Esophagus squamous epithelium (tissue), 5 donors: ENCODE data around the gene C5orf58. TPM values are rescaled to one million over a fixed set of nuclear protein-coding genes. Genes with fewer than 3 reads are reported as not detected.

Source experiments
- DNase-seq: peaks from one replicate; lab custom pipeline; 2025; lab: John Stamatoyannopoulos, UW
- H3K27ac ChIP-seq, 4 donors: fragments of 200-600 bp; sonication (generic); one replicate each; pipeline ENCODE4 v1.5.1; 2016 to 2019; ENCODE audit warnings: mild to moderate bottlenecking in 1 of 4
- H3K27me3 ChIP-seq, 4 donors: fragments of 200-600 bp; sonication (generic); 1 replicate in 3 of 4; 2 replicates in 1 of 4; pipeline versions ENCODE4 v1.5.1 to v1.6.0; 2017 to 2021; ENCODE audit warnings: antibody characterized with exemption in 1 of 4
- H3K36me3 ChIP-seq, 3 donors: fragments of 200-600 bp; sonication (generic); one replicate each; pipeline ENCODE4 v1.5.1; 2016 to 2019
- H3K4me1 ChIP-seq, 3 donors: fragments of 200-600 bp; sonication (generic); one replicate each; pipeline ENCODE4 v1.5.1; 2017 to 2019
- H3K4me3 ChIP-seq, 4 donors: fragments of 200-600 bp; sonication (generic); 1 replicate in 3 of 4; 2 replicates in 1 of 4; pipeline ENCODE4 v1.5.1; 2016 to 2019; ENCODE audit warnings: mild to moderate bottlenecking in 2 of 4, moderate library complexity in 1 of 4
- H3K9me3 ChIP-seq, 3 donors: fragments of 200-600 bp; sonication (generic); one replicate each; pipeline ENCODE4 v1.5.1; 2016 to 2019
- POLR2A ChIP-seq, 4 donors: fragments of 450-650 bp; IDR thresholded peaks; one replicate each; pipeline ENCODE4 v1.6.1; 2017; ENCODE audit warnings: antibody characterized with exemption in 4 of 4, mild to moderate bottlenecking in 4 of 4, moderate library complexity in 3 of 4
- WGBS, 2 donors: methylation state at CpG; one replicate each; pipeline ENCODE4 v1.1.5; 2018; 5-methylcytosine and 5-hydroxymethylcytosine counted together
- intact Hi-C: fragments of 100-400 bp; cut with DNase I; formaldehyde crosslinking; loops from one replicate; pipeline ENCODE4 v1.15.0; 2022
- total RNA-seq, 4 donors: library from RNA; depleted of rRNA; stranded (reverse); fragments of >200 nt; gene quantifications; one replicate each; pipeline ENCODE4 v1.1.0, GENCODE V29; 2016
- TF ChIP-seq, protein P1 (sequence below), 6 experiments: fragments of 450-650 bp in 4 of 6; fragments of 200-600 bp in 2 of 6; sonication (generic) in 2 of 6; IDR thresholded peaks; one replicate each; pipeline ENCODE4 v1.5.1; 2016 to 2019; ENCODE audit warnings: antibody characterized with exemption in 6 of 6, mild to moderate bottlenecking in 4 of 6, moderate library complexity in 4 of 6
- donor health status: DM: yes; HTN: yes; CAD: no.

C5orf58 gene
- total RNA-seq, 4 donors from 2014 or later = not detected

DNA sequence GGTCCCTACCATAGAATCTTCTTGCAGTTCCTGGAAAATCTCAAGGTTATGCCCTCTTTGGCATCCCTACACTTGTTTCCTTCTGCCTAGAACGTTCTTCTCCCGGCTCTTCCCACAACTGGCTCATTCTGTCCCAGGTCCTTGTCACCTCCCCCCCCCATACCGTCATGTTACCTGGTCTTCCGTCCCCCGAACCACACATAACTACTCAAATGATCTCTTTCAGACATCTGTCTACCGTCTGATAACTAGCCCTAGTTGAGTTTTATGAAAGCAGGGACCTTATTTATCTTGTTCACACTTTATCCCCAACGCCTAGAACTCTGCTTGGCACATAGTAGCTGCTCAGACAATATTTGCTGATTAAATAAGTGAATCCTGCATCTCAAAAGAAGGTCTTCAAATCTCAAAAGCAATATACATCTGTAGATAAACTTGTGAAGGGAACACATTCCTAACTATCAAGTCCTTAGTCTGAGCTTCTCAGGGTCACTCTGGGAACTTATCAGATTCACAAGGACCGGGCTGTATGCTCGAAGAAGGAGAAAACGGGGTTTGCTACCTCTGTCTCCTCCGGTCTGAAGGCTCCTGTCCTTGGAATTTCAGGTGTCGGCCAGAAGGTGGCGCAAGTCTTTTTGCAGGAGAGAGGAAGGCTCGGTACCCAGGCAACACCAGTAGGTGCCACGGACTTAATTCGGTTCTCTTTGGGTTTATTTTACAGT is 34.8 kb downstream of the C5orf58 start:
- DNase-seq = no peak
- TF ChIP-seq POLR2A (IDR thresholded peaks at IDR 0.05) = no peak
- TF ChIP-seq, protein P1, sequence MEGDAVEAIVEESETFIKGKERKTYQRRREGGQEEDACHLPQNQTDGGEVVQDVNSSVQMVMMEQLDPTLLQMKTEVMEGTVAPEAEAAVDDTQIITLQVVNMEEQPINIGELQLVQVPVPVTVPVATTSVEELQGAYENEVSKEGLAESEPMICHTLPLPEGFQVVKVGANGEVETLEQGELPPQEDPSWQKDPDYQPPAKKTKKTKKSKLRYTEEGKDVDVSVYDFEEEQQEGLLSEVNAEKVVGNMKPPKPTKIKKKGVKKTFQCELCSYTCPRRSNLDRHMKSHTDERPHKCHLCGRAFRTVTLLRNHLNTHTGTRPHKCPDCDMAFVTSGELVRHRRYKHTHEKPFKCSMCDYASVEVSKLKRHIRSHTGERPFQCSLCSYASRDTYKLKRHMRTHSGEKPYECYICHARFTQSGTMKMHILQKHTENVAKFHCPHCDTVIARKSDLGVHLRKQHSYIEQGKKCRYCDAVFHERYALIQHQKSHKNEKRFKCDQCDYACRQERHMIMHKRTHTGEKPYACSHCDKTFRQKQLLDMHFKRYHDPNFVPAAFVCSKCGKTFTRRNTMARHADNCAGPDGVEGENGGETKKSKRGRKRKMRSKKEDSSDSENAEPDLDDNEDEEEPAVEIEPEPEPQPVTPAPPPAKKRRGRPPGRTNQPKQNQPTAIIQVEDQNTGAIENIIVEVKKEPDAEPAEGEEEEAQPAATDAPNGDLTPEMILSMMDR (IDR thresholded peaks at IDR 0.05) = peak; percentile 68 to 79 (median 78)
- intact Hi-C loops = loop anchor here (10.0 kb wide), 1 partner anchor 147 kb away; no protein-coding TSS in a partner anchor
- peaks cover 0 to 23% (median 2%) of the 10 kb centered on the region in 4 donors for H3K27me3 ChIP-seq
- H3K9me3 ChIP-seq = no peaks in the 10 kb centered on the region
- H3K27ac ChIP-seq = peak overlapping the region in 3 of 4 donors; percentile 45 to 61 (median 57)
- no peaks in the 10 kb centered on the region for H3K36me3 ChIP-seq
- H3K4me3 ChIP-seq = peak overlapping the region in 1 of 4 donors; percentile 24
- 24 to 30% methylated on average over 16 of the region's 16 CpGs for WGBS, 2 donors
- peaks cover 14 to 41% (median 15%) of the 10 kb centered on the region in 3 donors for H3K4me1 ChIP-seq

DNA sequence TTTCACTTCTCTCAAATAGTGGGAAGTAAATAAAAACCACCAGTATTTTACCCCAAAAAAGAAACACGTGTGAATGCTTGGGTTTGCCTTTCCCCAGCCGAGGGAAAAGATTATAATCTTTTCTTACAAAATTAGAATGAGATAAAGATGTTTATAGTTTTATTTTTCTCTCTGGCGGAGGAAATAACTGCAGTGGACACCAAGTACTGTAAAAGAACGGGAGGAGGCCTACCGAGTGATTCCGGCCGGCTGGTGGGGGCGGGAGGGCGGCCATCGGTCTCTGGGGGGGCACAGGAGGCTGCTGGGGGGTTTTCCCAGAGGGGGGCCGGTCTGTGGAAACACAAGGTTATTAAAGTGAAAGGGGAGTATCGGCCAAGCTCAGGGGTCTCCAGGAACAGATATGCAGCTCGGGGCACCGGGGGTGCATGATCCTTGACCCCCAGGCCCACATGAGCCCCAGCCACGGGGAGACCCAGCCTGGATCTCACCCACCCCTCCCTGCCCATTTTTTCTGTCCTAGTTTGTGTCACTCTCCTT is 35.4 kb downstream of the C5orf58 start:
- Histone ChIP-seq H3K27me3 (peaks cover 0 to 23% (median 2%) of the 10 kb centered on the region in 4 donors), H3K4me1 (peaks cover 14 to 46% (median 15%) of the 10 kb centered on the region in 3 donors), H3K27ac (peak overlapping the region; percentile 34 to 61 (median 48)), H3K36me3 (no peaks in the 10 kb centered on the region), H3K4me3 (peak overlapping the region in 2 of 4 donors; percentile 1 to 24), H3K9me3 (no peaks in the 10 kb centered on the region)
- intact Hi-C loops = loop anchor here (10.0 kb wide), 1 partner anchor 147 kb away; no protein-coding TSS in a partner anchor
- no peak for TF ChIP-seq POLR2A (IDR thresholded peaks at IDR 0.05)
- TF ChIP-seq, protein P1 (IDR thresholded peaks at IDR 0.05) = no peak
- no peak for DNase-seq
- 22 to 48% methylated on average over 9 to 10 of the region's 15 CpGs for WGBS, 2 donors

DNA sequence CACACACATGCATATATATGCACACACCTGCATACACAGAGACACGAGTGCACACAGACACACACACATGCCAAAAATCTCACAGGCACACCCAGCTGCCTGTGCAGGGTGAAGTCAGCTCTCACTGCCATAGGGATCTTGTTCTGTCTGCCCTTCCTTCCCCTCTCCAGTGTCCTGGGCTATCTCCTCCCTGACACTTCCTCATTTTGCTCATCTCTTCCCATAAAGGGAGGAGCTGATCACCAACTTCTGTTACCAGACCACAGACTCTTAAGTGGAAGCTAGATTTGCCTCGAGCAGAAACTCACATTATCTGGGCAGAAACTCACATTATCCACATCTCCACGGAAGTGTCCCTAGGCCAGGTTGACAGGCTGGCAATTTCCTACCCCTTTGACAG is 36.1 kb downstream of the C5orf58 start:
- 17 to 51% methylated on average over 2 to 3 of the region's 3 CpGs for WGBS, 2 donors
- Histone ChIP-seq H3K27me3 (peaks cover 0 to 23% (median 2%) of the 10 kb centered on the region in 4 donors), H3K4me3 (no peak overlapping the region), H3K4me1 (peaks cover 14 to 53% (median 15%) of the 10 kb centered on the region in 3 donors), H3K27ac (peak overlapping the region in 2 of 4 donors; percentile 45 to 87), H3K36me3 (no peaks in the 10 kb centered on the region), H3K9me3 (no peaks in the 10 kb centered on the region)
- no peak for DNase-seq
- no peak for TF ChIP-seq POLR2A (IDR thresholded peaks at IDR 0.05)
- TF ChIP-seq, protein P1 (IDR thresholded peaks at IDR 0.05) = no peak
- intact Hi-C loops = loop anchor here (10.0 kb wide), 1 partner anchor 146 kb away; no protein-coding TSS in a partner anchor

DNA sequence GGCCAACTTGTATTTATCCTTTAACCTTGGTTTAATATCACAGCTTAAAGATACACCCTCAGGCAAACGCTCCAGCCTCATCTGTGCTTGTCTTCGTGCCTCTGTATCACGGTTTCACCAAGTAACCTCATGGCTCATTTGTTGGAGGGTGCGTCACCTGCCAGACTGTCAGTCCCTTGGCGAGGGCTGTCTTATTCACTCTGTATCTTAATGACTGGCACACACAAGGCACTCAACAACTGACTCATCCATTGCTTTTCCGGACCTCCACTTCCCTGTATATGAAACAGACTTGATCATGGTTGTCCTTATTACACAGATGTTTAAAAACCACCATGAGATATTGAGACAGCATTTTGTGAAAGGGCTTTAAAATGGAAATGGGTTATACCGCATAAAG is 36.8 kb downstream of the C5orf58 start:
- no peak for TF ChIP-seq POLR2A (IDR thresholded peaks at IDR 0.05)
- TF ChIP-seq, protein P1 (IDR thresholded peaks at IDR 0.05) = no peak
- Histone ChIP-seq H3K4me3 (no peak overlapping the region), H3K9me3 (no peaks in the 10 kb centered on the region), H3K4me1 (peaks cover 14 to 55% (median 15%) of the 10 kb centered on the region in 3 donors), H3K27ac (peak overlapping the region in 2 of 4 donors; percentile 45 to 87), H3K27me3 (peaks cover 0 to 23% (median 2%) of the 10 kb centered on the region in 4 donors), H3K36me3 (no peaks in the 10 kb centered on the region)
- WGBS, 2 donors = 58 to 67% methylated on average over 7 of the region's 7 CpGs
- intact Hi-C loops = loop anchor here (10.0 kb wide), 1 partner anchor 145 kb away; no protein-coding TSS in a partner anchor
- no peak for DNase-seq
